ENCODE data around the gene OOSP1. TPM values are rescaled to one million over a fixed set of nuclear protein-coding genes. Genes with fewer than 3 reads are reported as not detected.

OOSP1 gene
- total RNA-seq, 1 donor from 2014 or later, result not detected

GRCh38 chr11:59999691-60000090 lies 61.5 kb downstream of the OOSP1 start:
- no peak for ATAC-seq (ENCODE audit: low read depth)
- ChIA-PET POLR2A (no interaction called here), CTCF (no interaction called here)
- no peak for TF ChIP-seq CTCF (IDR thresholded peaks at IDR 0.05)
- intact Hi-C loops (cut with micrococcal nuclease), result no loop called here
- Mint-ChIP-seq H3K4me1 (no peaks in the 10 kb centered on the region), H3K36me3 (ENCODE audit: low read depth) (no peaks in the 10 kb centered on the region), H3K4me3 (no peak overlapping the region), H3K27me3 (peaks cover 19% of the 10 kb centered on the region), H3K27ac (no peak overlapping the region), H3K9me3 (no peaks in the 10 kb centered on the region)
- no peak for DNase-seq

GRCh38 chr11:60003729-60004128 lies 65.5 kb downstream of the OOSP1 start:
- peaks cover 16% of the 10 kb centered on the region for H3K27me3 Mint-ChIP-seq
- no peak overlapping the region for H3K27ac Mint-ChIP-seq
- no peak for TF ChIP-seq CTCF (IDR thresholded peaks at IDR 0.05)
- no peaks in the 10 kb centered on the region for H3K9me3 Mint-ChIP-seq
- DNase-seq, result no peak
- intact Hi-C loops (cut with micrococcal nuclease), result no loop called here
- no peaks in the 10 kb centered on the region for H3K36me3 Mint-ChIP-seq (ENCODE audit: low read depth)
- POLR2A ChIA-PET, result no interaction called here
- no peak overlapping the region for H3K4me3 Mint-ChIP-seq
- ATAC-seq (ENCODE audit: low read depth), result no peak
- CTCF ChIA-PET, result no interaction called here
- H3K4me1 Mint-ChIP-seq, result no peaks in the 10 kb centered on the region

- peaks cover 17% of the 10 kb centered on the region for H3K27me3 Mint-ChIP-seq
- ChIA-PET POLR2A (no interaction called here), CTCF (no interaction called here)
- H3K4me3 Mint-ChIP-seq, result no peak overlapping the region
- H3K36me3 Mint-ChIP-seq (ENCODE audit: low read depth), result no peaks in the 10 kb centered on the region
- no peak for ATAC-seq (ENCODE audit: low read depth)
- H3K4me1 Mint-ChIP-seq, result no peaks in the 10 kb centered on the region
- DNase-seq, result no peak
- no peak for TF ChIP-seq CTCF (IDR thresholded peaks at IDR 0.05)
- intact Hi-C loops (cut with micrococcal nuclease), result no loop called here
- no peaks in the 10 kb centered on the region for H3K9me3 Mint-ChIP-seq
- H3K27ac Mint-ChIP-seq, result no peak overlapping the region
Observed at GRCh38 chr11:60005360-60005759, 67.1 kb downstream of the OOSP1 start.

Other genes starting within 250 kb of the OOSP1 start
- gene OR10V1, start 224.6 kb upstream of the OOSP1 start, total RNA-seq, result not detected in 2 replicates
- gene STX3, start 183.1 kb upstream of the OOSP1 start, total RNA-seq, result 14.5 and 16.7 TPM in 2 replicates
- gene MRPL16, start 127.7 kb upstream of the OOSP1 start, total RNA-seq, result 56.4 and 57.7 TPM in 2 replicates
- not detected in 2 replicates for gene CBLIF, start 92.9 kb upstream of the OOSP1 start, total RNA-seq
- not detected in 2 replicates for gene TCN1, start 71.9 kb upstream of the OOSP1 start, total RNA-seq
- 0.29 TPM in 1 of 2 replicates, not detected in the other for gene OOSP3, start 59.6 kb upstream of the OOSP1 start, total RNA-seq
- not detected in 2 replicates for gene OOSP4A, start 25.6 kb downstream of the OOSP1 start, total RNA-seq
- gene OOSP4B, start 78.7 kb downstream of the OOSP1 start, total RNA-seq, result not detected in 2 replicates
- not detected in 2 replicates for gene OOSP2, start 102.0 kb downstream of the OOSP1 start, total RNA-seq
- gene MS4A3, start 118.2 kb downstream of the OOSP1 start, total RNA-seq, result not detected in 2 replicates
- not detected in 2 replicates for gene MS4A2, start 150.2 kb downstream of the OOSP1 start, total RNA-seq
- 0.22 TPM in 1 of 2 replicates, not detected in the other for gene MS4A6A, start 244.7 kb downstream of the OOSP1 start, total RNA-seq

All from activated B cell treated with CpG ODN at 0.5 μM for 24 hours (primary cell).